Activated T-cell treated with anti-CD3 and anti-CD28 coated beads, Interleukin-2, amount 50 U/mL, for 72 hours (primary cell): ENCODE measurements around the gene PSMA3. TPM values are rescaled to one million over a fixed set of nuclear protein-coding genes. Genes with fewer than 3 reads are reported as not detected.
A peak's percentile ranks its signal among the peaks of the same experiment; 100 is the strongest.
"Not testable (repeated sequence)": the region's sequence is repeated elsewhere in the genome, so short reads cannot be mapped to it uniquely, and the experiment has no call there.

Experiments
- ATAC-seq, 2 donors: fragments of 150-1000 bp; cut with Tn5 transposase; replicated peaks in 1 of 2; 2 replicates each; pipeline ENCODE4 v1.10.0; 2021; ENCODE audit warnings: moderate library complexity in 2 of 2, mild to moderate bottlenecking in 1 of 2
- DNase-seq, 2 donors: peaks; one replicate each; pipeline ENCODE4 v3.0.0; 2021 to 2022; ENCODE audit warnings: mixed read lengths in 1 of 2
- H3K27ac Mint-ChIP-seq: one replicate; pipeline ENCODE4 v1.8.0; 2022; ENCODE audit warnings: mild to moderate bottlenecking, moderate library complexity, mixed read lengths
- H3K27me3 Mint-ChIP-seq: one replicate; pipeline ENCODE4 v1.8.0; 2022; ENCODE audit warnings: low read depth, mixed read lengths
- H3K36me3 Mint-ChIP-seq, 2 donors: one replicate each; pipeline ENCODE4 v1.8.0; 2022; ENCODE audit warnings: mixed read lengths in 2 of 2, mild to moderate bottlenecking in 1 of 2; ENCODE audit not compliant: insufficient read depth in 2 of 2
- H3K4me1 Mint-ChIP-seq: one replicate; pipeline ENCODE4 v1.8.0; 2022; ENCODE audit warnings: low read depth, mixed read lengths
- H3K4me3 Mint-ChIP-seq, 2 donors: one replicate each; pipeline ENCODE4 v1.8.0; 2022; ENCODE audit warnings: mild to moderate bottlenecking in 2 of 2, mixed read lengths in 2 of 2, moderate library complexity in 2 of 2
- H3K9me3 Mint-ChIP-seq, 2 donors: one replicate each; pipeline ENCODE4 v1.8.0; 2022; ENCODE audit warnings: mixed read lengths in 2 of 2
- total RNA-seq, 2 donors: library from RNA; stranded (reverse); gene quantifications; one replicate each; pipeline ENCODE4 v1.2.3, GENCODE V29; 2022

The PSMA3 gene
- total RNA-seq, 2 donors from 2014 or later, result 177 to 194 TPM

- Mint-ChIP-seq H3K4me3 (no peak overlapping the region), H3K36me3 (peaks cover 0 to 1% of the 10 kb centered on the region in 2 donors), H3K27ac (no peak overlapping the region), H3K4me1 (peaks cover 18% of the 10 kb centered on the region), H3K9me3 (no peaks in the 10 kb centered on the region), H3K27me3 (no peaks in the 10 kb centered on the region)
- ATAC-seq, result peak; percentile 32 to 39
- peak; percentile 78 to 85 for DNase-seq
Measured at GRCh38 chr14:58239244-58240195, 5.1 kb upstream of the PSMA3 start.

GRCh38 chr14:58243790-58244555 is 670 bp upstream of the PSMA3 start:
- peak; percentile 35 to 38 for ATAC-seq
- H3K4me3 Mint-ChIP-seq, result peak overlapping the region; percentile 87 to 96
- peak overlapping the region; percentile 99 for H3K27ac Mint-ChIP-seq
- H3K27me3 Mint-ChIP-seq, result no peaks in the 10 kb centered on the region
- DNase-seq, result no peak
- no peaks in the 10 kb centered on the region for H3K9me3 Mint-ChIP-seq
- H3K4me1 Mint-ChIP-seq, result peaks cover 41% of the 10 kb centered on the region
- H3K36me3 Mint-ChIP-seq, result peaks cover 8 to 9% of the 10 kb centered on the region in 2 donors

GRCh38 chr14:58245562-58245961 is 919 bp downstream of the PSMA3 start:
- Mint-ChIP-seq H3K4me1 (peaks cover 53% of the 10 kb centered on the region), H3K9me3 (no peaks in the 10 kb centered on the region), H3K4me3 (peak overlapping the region; percentile 87 to 96), H3K27ac (peak overlapping the region; percentile 99), H3K27me3 (no peaks in the 10 kb centered on the region), H3K36me3 (peaks cover 9 to 15% of the 10 kb centered on the region in 2 donors)
- DNase-seq (no peak), ATAC-seq (no peak)

- no peaks in the 10 kb centered on the region for H3K27me3 Mint-ChIP-seq
- H3K9me3 Mint-ChIP-seq, result no peaks in the 10 kb centered on the region
- no peak for ATAC-seq
- no peak overlapping the region for H3K27ac Mint-ChIP-seq
- peaks cover 12 to 24% of the 10 kb centered on the region in 2 donors for H3K36me3 Mint-ChIP-seq
- no peak for DNase-seq
- H3K4me1 Mint-ChIP-seq, result peaks cover 52% of the 10 kb centered on the region
- no peak overlapping the region for H3K4me3 Mint-ChIP-seq
Measured at GRCh38 chr14:58249611-58250010, 5.0 kb downstream of the PSMA3 start.

- Mint-ChIP-seq H3K4me3 (no peak overlapping the region), H3K27ac (peak overlapping the region; percentile 38), H3K27me3 (no peaks in the 10 kb centered on the region), H3K9me3 (no peaks in the 10 kb centered on the region), H3K36me3 (peaks cover 3 to 24% of the 10 kb centered on the region in 2 donors), H3K4me1 (no peaks in the 10 kb centered on the region)
- no peak for ATAC-seq
- no peak for DNase-seq
Measured at GRCh38 chr14:58258156-58258555, 13.5 kb downstream of the PSMA3 start.

- H3K27ac Mint-ChIP-seq, result peak overlapping the region; percentile 85
Measured at GRCh38 chr14:58262005-58262404, 17.4 kb downstream of the PSMA3 start.

GRCh38 chr14:58265401-58265800 is 20.8 kb downstream of the PSMA3 start:
- H3K27ac Mint-ChIP-seq, result peak overlapping the region; percentile 73
- H3K4me1 Mint-ChIP-seq, result peaks cover 15% of the 10 kb centered on the region
- H3K36me3 Mint-ChIP-seq, result peaks cover 7 to 42% of the 10 kb centered on the region in 2 donors
- H3K27me3 Mint-ChIP-seq, result no peaks in the 10 kb centered on the region
- DNase-seq (no peak), ATAC-seq (no peak)
- H3K9me3 Mint-ChIP-seq, result no peaks in the 10 kb centered on the region
- no peak overlapping the region for H3K4me3 Mint-ChIP-seq

More at GRCh38 chr14:58262005-58262404, 17.4 kb downstream of the PSMA3 start:
- H3K9me3 Mint-ChIP-seq, DNase-seq, H3K4me1 Mint-ChIP-seq, ATAC-seq, H3K27me3 Mint-ChIP-seq, H3K4me3 Mint-ChIP-seq: not testable (repeated sequence)
- H3K36me3 Mint-ChIP-seq, result peaks cover 10 to 41% of the 10 kb centered on the region in 2 donors

GRCh38 chr14:58270628-58271027 is 26.0 kb downstream of the PSMA3 start:
- peaks cover 10 to 38% of the 10 kb centered on the region in 2 donors for H3K36me3 Mint-ChIP-seq
- ATAC-seq (peak in 1 of 2 donors; percentile 67), DNase-seq (no peak)

GRCh38 chr14:58272588-58273372 is 28.1 kb downstream of the PSMA3 start:
- no peaks in the 10 kb centered on the region for H3K27me3 Mint-ChIP-seq
- DNase-seq (no peak), ATAC-seq (no peak)
- peaks cover 52% of the 10 kb centered on the region for H3K4me1 Mint-ChIP-seq
- no peaks in the 10 kb centered on the region for H3K9me3 Mint-ChIP-seq
- no peak overlapping the region for H3K4me3 Mint-ChIP-seq
- peak overlapping the region; percentile 79 for H3K27ac Mint-ChIP-seq
- peaks cover 3 to 26% of the 10 kb centered on the region in 2 donors for H3K36me3 Mint-ChIP-seq

More at GRCh38 chr14:58270628-58271027, 26.0 kb downstream of the PSMA3 start:
- H3K27me3 Mint-ChIP-seq, result no peaks in the 10 kb centered on the region
- no peaks in the 10 kb centered on the region for H3K9me3 Mint-ChIP-seq
- peak overlapping the region in 1 of 2 donors; percentile 17 for H3K4me3 Mint-ChIP-seq
- H3K4me1 Mint-ChIP-seq, result peaks cover 42% of the 10 kb centered on the region
- peak overlapping the region; percentile 64 for H3K27ac Mint-ChIP-seq

- no peak for DNase-seq
- no peaks in the 10 kb centered on the region for H3K9me3 Mint-ChIP-seq
- H3K27me3 Mint-ChIP-seq, result no peaks in the 10 kb centered on the region
- peak in 1 of 2 donors; percentile 20 for ATAC-seq
- peak overlapping the region; percentile 60 to 89 for H3K4me3 Mint-ChIP-seq
- H3K36me3 Mint-ChIP-seq, result peaks cover 5 to 38% of the 10 kb centered on the region in 2 donors
- H3K27ac Mint-ChIP-seq, result peak overlapping the region; percentile 98
- peaks cover 56% of the 10 kb centered on the region for H3K4me1 Mint-ChIP-seq
Measured at GRCh38 chr14:58274881-58275280, 30.2 kb downstream of the PSMA3 start.

- Mint-ChIP-seq H3K9me3 (no peaks in the 10 kb centered on the region), H3K27ac (peak overlapping the region; percentile 98), H3K36me3 (peaks cover 5 to 41% of the 10 kb centered on the region in 2 donors), H3K27me3 (no peaks in the 10 kb centered on the region), H3K4me1 (peaks cover 56% of the 10 kb centered on the region), H3K4me3 (peak overlapping the region; percentile 60 to 89)
- ATAC-seq, result peak; percentile 43 to 56
- DNase-seq, result no peak
Measured at GRCh38 chr14:58275527-58276190, 31.0 kb downstream of the PSMA3 start.

GRCh38 chr14:58276208-58276607 is 31.6 kb downstream of the PSMA3 start:
- H3K9me3 Mint-ChIP-seq, result no peaks in the 10 kb centered on the region
- ATAC-seq (peak; percentile 53 to 57), DNase-seq (no peak)
- H3K4me1 Mint-ChIP-seq, result peaks cover 56% of the 10 kb centered on the region
- no peaks in the 10 kb centered on the region for H3K27me3 Mint-ChIP-seq
- peaks cover 5 to 42% of the 10 kb centered on the region in 2 donors for H3K36me3 Mint-ChIP-seq
- H3K4me3 Mint-ChIP-seq, result peak overlapping the region in 1 of 2 donors; percentile 89
- H3K27ac Mint-ChIP-seq, result peak overlapping the region; percentile 98
